Fibroblast of lung (primary cell): ENCODE measurements around the gene WEE2.
"Not testable (repeated sequence)": the region's sequence is repeated elsewhere in the genome, so short reads cannot be mapped to it uniquely, and the experiment has no call there.

Source experiments
- CTCF ChIP-seq, 2 donors: IDR thresholded peaks in 1 of 2; conservative IDR thresholded peaks in 1 of 2; 1 replicate in 1 of 2; 2 replicates in 1 of 2; pipeline ENCODE4 v1.5.1; 2011 to 2012; ENCODE audit warnings: low read length in 2 of 2, control low read depth in 1 of 2, inconsistent platforms in 1 of 2, low read depth in 1 of 2, mild to moderate bottlenecking in 1 of 2
- EZH2 ChIP-seq: IDR thresholded peaks from 2 replicates; pipeline ENCODE4 v1.5.1; 2012; ENCODE audit warnings: low read length, control low read depth, mild to moderate bottlenecking; ENCODE audit errors: missing control alignments

- TF ChIP-seq CTCF (conservative IDR thresholded peaks at IDR 0.05 in 1 of 2, IDR thresholded peaks at IDR 0.05 in 1 of 2; ENCODE audit: low read depth in 1 of 2, low read length in 2 of 2); EZH2: not testable (repeated sequence)
These were observed 18.9 kb upstream of the WEE2 start for GRCh38 chr7:141689072-141689825.
